SK-N-SH (cell line): ENCODE results near the gene GFPT1.

Experiments used
- CTCF ChIP-seq: fragments of 200-600 bp; sonication (generic); IDR thresholded peaks from 2 replicates; pipeline ENCODE4 v1.6.1; 2017; ENCODE audit warnings: antibody characterized with exemption, mild to moderate bottlenecking, moderate library complexity
- EP300 ChIP-seq, 2 experiments: IDR thresholded peaks; 2 replicates each; pipeline versions ENCODE4 v1.4.0 to v1.6.1; 2012; ENCODE audit warnings: borderline replicate concordance in 1 of 2, low read depth in 1 of 2, low read length in 1 of 2
- GABPA ChIP-seq: IDR thresholded peaks from 2 replicates; pipeline ENCODE4 v1.4.0; 2012; ENCODE audit warnings: low read depth, mild to moderate bottlenecking
- JUND ChIP-seq: IDR thresholded peaks from 2 replicates; pipeline ENCODE4 v1.4.0; 2012
- MEF2A ChIP-seq: IDR thresholded peaks from 2 replicates; pipeline ENCODE4 v1.4.0; 2012; ENCODE audit warnings: low read depth, borderline replicate concordance
- MXI1 ChIP-seq: IDR thresholded peaks from 2 replicates; pipeline ENCODE4 v1.6.1; 2012; ENCODE audit warnings: mild to moderate bottlenecking, low read depth, low read length, improper control_type of control experiment
- POLR2AphosphoS5 ChIP-seq: IDR thresholded peaks from 2 replicates; pipeline ENCODE4 v1.6.1; 2012; ENCODE audit warnings: low read depth, low read length
- RAD21 ChIP-seq: IDR thresholded peaks from 2 replicates; pipeline ENCODE4 v1.6.1; 2012; ENCODE audit warnings: mild to moderate bottlenecking, low read length
- REST ChIP-seq: IDR thresholded peaks from 2 replicates; pipeline ENCODE4 v1.6.1; 2012; ENCODE audit warnings: mild to moderate bottlenecking, low read depth, low read length, moderate library complexity
- TAF1 ChIP-seq: IDR thresholded peaks from 2 replicates; pipeline ENCODE4 v1.6.1; 2012; ENCODE audit warnings: low read depth, mild to moderate bottlenecking, low read length, moderate library complexity, borderline replicate concordance

- TF ChIP-seq EP300 (IDR thresholded peaks at IDR 0.05; ENCODE audit: borderline replicate concordance in 1 of 2, low read depth in 1 of 2, low read length in 1 of 2) (no peak), RAD21 (no peak), MEF2A (no peak), GABPA (no peak), CTCF (no peak), POLR2AphosphoS5 (no peak), REST (no peak), JUND (no peak), TAF1 (no peak), MXI1 (no peak)
These were observed 82.4 kb downstream of the GFPT1 start for GRCh38 chr2:69304656-69305055.
